Measurements from ENCODE around the gene SHISA6.
"Not testable (repeated sequence)": the region's sequence is repeated elsewhere in the genome, so short reads cannot be mapped to it uniquely, and the experiment has no call there.

SHISA6 gene

DNA sequence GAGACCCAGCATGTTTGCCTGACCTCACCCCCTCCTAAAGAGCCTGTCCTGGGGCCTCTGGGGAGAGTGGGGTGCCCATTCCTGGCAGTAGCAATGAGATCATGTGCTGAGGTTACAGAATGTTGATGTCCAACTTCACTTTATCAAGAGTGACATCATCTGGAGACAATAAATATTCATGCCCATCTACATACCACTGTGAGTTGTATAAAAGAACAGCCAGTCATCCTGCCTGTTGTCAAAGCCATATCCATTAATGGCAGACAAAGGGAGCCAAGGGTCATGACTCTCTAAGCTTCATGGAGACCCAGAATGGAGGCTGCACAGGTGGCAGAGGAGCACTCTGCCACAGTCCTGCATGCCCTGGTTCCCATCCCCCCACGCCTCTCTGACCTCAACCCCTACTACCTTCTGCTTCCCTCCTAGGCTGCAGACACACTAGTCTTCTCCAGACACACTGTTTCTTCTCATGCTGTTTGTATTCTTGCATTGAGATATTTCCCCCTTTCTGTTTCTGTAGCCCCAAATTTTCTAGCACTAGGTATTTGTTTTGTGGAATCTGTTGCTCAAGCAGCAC lies 27.1 kb downstream of the SHISA6 start:
- no peak for DNase-seq

- no peak for DNase-seq
Measured at GRCh38 chr17:11269210-11269609, 28.2 kb downstream of the SHISA6 start.

DNA sequence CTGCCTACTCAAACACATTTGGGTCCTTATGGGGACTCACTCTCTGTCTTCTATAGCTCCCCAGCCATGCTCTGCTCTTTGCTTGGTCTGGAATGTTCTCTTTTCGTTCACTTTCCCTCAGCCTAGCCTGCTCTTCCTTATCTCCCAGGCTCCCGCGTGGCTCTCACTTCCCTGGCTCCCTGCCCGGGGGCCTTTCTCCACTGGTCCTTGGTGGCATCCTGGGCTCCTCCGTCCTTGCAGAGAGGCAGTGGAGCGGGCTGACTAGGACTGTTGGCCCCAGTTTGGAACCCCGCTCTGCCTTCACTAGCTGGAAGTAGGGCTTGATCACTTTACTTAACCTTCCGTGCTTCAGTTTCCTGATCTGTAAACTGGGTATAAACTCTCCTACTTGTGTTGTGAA lies 31.2 kb downstream of the SHISA6 start:
- DNase-seq = no peak

- no peak for DNase-seq
Measured at GRCh38 chr17:11273596-11273995, 32.6 kb downstream of the SHISA6 start.

DNA sequence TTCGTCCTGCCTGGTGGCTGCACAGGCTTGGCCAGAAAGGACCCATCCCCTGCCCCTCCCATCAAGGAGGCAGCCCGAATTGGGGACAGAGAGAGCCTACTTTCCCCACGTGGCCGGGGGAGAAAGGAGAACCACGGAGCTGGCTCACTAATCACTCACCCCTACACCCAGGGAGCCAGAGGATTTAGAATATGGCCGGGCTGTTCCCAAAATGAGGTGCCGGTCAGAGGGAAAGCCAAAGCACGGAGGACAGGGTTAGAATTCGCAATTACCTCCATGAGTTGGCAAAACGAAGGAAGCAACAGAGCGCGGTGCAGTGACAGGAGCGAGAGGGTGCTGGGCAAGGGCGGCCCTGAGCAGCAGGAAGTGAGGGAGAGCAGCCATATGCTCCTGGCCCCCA lies 33.1 kb downstream of the SHISA6 start:
- no peak for DNase-seq

GRCh38 chr17:11276486-11276885 lies 35.5 kb downstream of the SHISA6 start:
- DNase-seq = no peak

DNA sequence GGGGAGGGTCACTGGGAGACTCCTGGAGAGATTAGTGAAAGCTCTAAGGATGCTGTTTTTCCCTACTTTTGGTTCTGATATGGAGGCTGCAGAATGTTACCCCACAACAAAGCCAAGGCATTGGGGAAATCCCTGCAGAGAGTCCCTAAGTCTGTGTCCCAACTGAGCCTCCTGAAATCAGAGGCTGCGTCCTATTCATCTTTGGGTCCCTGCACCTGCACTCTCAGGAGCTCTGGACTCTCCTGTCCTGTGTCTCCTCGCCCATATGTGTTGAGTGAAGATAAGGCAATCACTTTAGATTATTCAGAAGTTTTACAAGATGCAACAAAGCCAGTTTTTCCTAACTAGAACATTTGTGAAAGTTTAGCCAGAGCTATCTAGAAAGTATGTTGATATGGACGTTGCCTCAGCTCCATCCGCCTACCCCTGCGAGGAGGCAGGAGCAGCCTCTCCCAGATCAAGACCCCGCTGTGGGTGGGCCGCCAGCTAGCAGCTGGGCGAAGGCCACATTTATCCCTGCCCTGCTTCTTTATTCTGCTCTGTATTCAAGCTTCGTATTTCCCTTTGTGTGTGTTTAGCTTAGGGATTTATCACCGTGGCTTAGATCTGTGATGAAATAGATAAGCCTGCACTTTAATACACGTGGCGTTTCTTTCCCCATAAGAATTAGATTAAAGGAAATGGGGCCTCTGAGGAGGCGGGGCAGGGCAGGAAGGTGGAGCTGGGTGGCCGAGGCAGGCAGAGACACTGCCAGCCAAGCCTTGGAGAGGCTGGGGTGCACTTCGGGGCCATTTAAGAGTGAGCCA lies 37.4 kb downstream of the SHISA6 start:
- no peak for DNase-seq

DNA sequence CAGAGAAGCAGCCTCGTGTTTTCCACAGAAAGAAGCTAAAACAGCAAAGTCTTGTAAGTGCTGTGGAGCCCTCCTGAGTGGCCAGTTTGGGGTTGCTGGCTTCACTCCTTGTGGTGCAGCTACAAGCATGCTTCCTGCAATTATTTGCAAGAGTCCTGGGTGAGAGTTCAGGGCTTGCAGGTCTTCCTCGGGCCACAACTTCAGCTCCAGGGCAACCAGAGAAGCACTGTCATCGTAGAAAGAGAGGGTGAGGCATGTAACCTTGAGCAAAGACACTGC lies 37.9 kb downstream of the SHISA6 start:
- no peak for DNase-seq

- no peak for DNase-seq
Measured at GRCh38 chr17:11279776-11280344, 38.8 kb downstream of the SHISA6 start.

GRCh38 chr17:11282586-11282985 lies 41.6 kb downstream of the SHISA6 start:
- no peak for DNase-seq

GRCh38 chr17:11284811-11285210 lies 43.8 kb downstream of the SHISA6 start:
- no peak for DNase-seq

GRCh38 chr17:11285946-11286345 lies 44.9 kb downstream of the SHISA6 start:
- DNase-seq = no peak

- DNase-seq = no peak
Measured at GRCh38 chr17:11287791-11288190, 46.8 kb downstream of the SHISA6 start.

GRCh38 chr17:11290814-11291213 lies 49.8 kb downstream of the SHISA6 start:
- DNase-seq = no peak

GRCh38 chr17:11292491-11292890 lies 51.5 kb downstream of the SHISA6 start:
- no peak for DNase-seq

DNA sequence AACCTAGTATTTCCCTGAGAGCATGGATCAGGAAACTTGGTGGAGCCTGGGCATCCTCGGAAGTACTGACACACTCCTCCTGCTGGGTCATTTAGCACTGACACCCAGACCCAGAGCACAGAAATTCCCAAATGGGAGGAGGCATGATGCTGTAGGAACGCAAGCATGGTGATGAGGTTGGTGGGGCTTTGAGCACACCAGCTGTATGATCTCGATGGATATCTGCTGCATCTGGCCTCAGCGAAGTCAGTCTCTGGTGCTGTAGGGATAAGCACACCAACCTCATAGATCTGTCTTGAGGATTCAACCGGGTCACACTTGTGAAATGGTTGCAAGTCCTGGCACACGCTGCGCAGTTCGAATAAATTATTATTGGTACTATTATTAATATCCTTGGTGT lies 52.5 kb downstream of the SHISA6 start:
- DNase-seq = no peak

DNA sequence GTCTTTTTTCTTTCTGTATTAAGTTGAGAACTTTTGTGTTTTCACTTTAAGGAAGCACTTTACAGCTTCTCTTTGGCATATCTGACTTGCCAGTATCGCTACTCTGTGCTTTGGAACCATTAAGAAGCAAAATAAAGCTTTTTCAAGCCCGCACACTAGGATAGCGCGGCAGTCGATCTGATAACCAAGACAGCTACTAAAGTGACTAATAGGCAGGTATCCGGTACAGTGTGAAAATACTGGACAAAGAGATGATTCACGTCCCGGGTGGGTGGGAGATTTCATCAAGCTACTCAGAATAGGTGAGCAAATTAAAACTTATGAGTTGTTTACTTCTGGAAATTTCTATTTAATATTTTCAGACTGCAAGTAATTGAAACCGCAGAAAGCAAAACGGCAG lies 53.8 kb downstream of the SHISA6 start:
- no peak for DNase-seq

- DNase-seq = no peak
Measured at GRCh38 chr17:11296994-11297393, 56.0 kb downstream of the SHISA6 start.

DNA sequence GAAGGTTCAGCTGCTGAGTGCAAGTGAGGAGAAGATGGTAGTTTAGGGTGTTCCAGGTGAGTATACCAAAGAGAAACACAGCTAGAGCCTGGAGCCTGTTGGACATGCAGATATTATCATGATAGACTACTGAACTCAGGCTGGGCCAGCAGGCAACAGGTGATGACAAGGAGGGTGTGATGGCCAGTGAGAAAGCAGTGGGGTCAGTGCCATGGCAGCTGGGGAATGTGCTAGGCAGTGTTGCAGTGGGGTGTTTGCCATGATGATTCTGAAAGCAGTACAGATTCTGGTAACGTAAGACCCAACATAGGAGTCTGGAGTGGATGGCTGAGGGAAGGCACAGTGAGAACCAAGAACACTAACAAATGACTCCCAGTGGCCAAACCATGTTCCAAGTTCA lies 57.4 kb downstream of the SHISA6 start:
- no peak for DNase-seq

- DNase-seq = no peak
Measured at GRCh38 chr17:11300201-11300600, 59.2 kb downstream of the SHISA6 start.

- no peak for DNase-seq
Measured at GRCh38 chr17:11300738-11301137, 59.7 kb downstream of the SHISA6 start.

- DNase-seq = not testable (repeated sequence)
Measured at GRCh38 chr17:11301874-11302273, 60.9 kb downstream of the SHISA6 start.

- DNase-seq = no peak
Measured at GRCh38 chr17:11302401-11303186, 61.6 kb downstream of the SHISA6 start.

Data from activated effector memory CD4-positive, alpha-beta T cell treated with anti-CD3 and anti-CD28 coated beads, Interleukin-2, amount 50 U/mL, for 16 hours (primary cell).